Heart right ventricle (tissue), 16 donors: ENCODE measurements around the gene NPAS3. TPM values are rescaled to one million over a fixed set of nuclear protein-coding genes. Genes with fewer than 3 reads are reported as not detected.

Experiments
- ATAC-seq, 8 donors: fragments of 200-7000 bp; cut with Tn5 transposase; one replicate each; pipeline ENCODE4 v1.9.1; 2020; ENCODE audit warnings: mild to moderate bottlenecking in 8 of 8, moderate library complexity in 8 of 8, moderate number of reproducible peaks in 1 of 8
- DNase-seq, 2 donors: peaks; one replicate each; pipeline ENCODE4 v3.0.0-alpha.2; 2020
- H3K27ac ChIP-seq, 10 donors: fragments of 200-600 bp; sonication (generic) in 2 of 10; one replicate each; pipeline versions ENCODE4 v1.5.0 to v1.8.0; 2020 to 2022; ENCODE audit warnings: mild to moderate bottlenecking in 3 of 10
- H3K27me3 ChIP-seq, 7 donors: fragments of 200-600 bp; one replicate each; pipeline ENCODE4 v1.8.0; 2021 to 2022; ENCODE audit warnings: mild to moderate bottlenecking in 2 of 7
- H3K36me3 ChIP-seq, 9 donors: fragments of 200-600 bp; sonication (generic) in 1 of 9; one replicate each; pipeline versions ENCODE4 v1.5.0 to v1.8.0; 2020 to 2022; ENCODE audit warnings: mild to moderate bottlenecking in 2 of 9
- H3K4me1 ChIP-seq, 9 donors: fragments of 200-600 bp; sonication (generic) in 1 of 9; one replicate each; pipeline versions ENCODE4 v1.5.0 to v1.8.0; 2020 to 2022; ENCODE audit warnings: mild to moderate bottlenecking in 4 of 9
- H3K4me3 ChIP-seq, 10 donors: fragments of 200-600 bp; sonication (generic) in 2 of 10; one replicate each; pipeline versions ENCODE4 v1.5.0 to v1.8.0; 2020 to 2022; ENCODE audit warnings: mild to moderate bottlenecking in 7 of 10, moderate library complexity in 2 of 10
- H3K9me3 ChIP-seq, 11 donors: fragments of 200-600 bp in 10 of 11; sonication (generic) in 2 of 11; one replicate each; pipeline versions ENCODE4 v1.5.0 to v1.8.0; 2013 to 2022; ENCODE audit warnings: mild to moderate bottlenecking in 2 of 11, control low read depth in 1 of 11, moderate library complexity in 1 of 11
- CTCF ChIP-seq, 9 donors: fragments of 200-600 bp; sonication (generic) in 2 of 9; IDR thresholded peaks; one replicate each; pipeline versions ENCODE4 v1.5.0 to v1.8.0; 2021 to 2022; ENCODE audit warnings: antibody characterized with exemption in 9 of 9, mild to moderate bottlenecking in 5 of 9, moderate library complexity in 1 of 9
- WGBS, 2 donors: extraction: QIAGEN DNeasy Blood & Tissue Kit; methylation state at CpG; one replicate each; pipeline ENCODE4 v1.1.7; 2013; ENCODE audit warnings: inconsistent platforms in 1 of 2; 5-methylcytosine and 5-hydroxymethylcytosine counted together
- intact Hi-C, 10 donors: fragments of 100-400 bp; cut with DNase I; formaldehyde crosslinking; loops; one replicate each; pipeline versions ENCODE4 v1.11.1 to v1.14.2; 2022
- polyA plus RNA-seq, 2 donors: library from polyadenylated mRNA; stranded (reverse); fragments of 200-250 nt; gene quantifications; one replicate each; pipeline ENCODE4 v1.2.3, GENCODE V29; 2013
- total RNA-seq, 10 donors: library from RNA; stranded (reverse); fragmentation: NEBNext Ultra II Directional in 3 of 10; extraction: Animal tissue kit (Norgen Biotek cat#: 25700) in 3 of 10; gene quantifications; one replicate each; pipeline versions ENCODE4 v1.2.1 to v1.2.4, GENCODE V29; 2021 to 2023
- donor health status: Arrhythmogenic right ventricular cardiomyopathy.
- donor health status: ischemic (EF 13 %, LVEDD 7.1; RV severe dilation, severe dysfunction).
- donor health status: healthy with polysubstance abuse.
- donor health status: DM: no; HTN: yes; CAD: no.
- donor health status: DM: no; HTN: no; CAD: no.
- donor health status: ischemic (EF 25% LVEDD 6.9; RV normal size, moderate dysfunction).
- donor health status: ischemic (EF 25% LVEDD 5.7; RV mildly dilated, moderate dysfunction).
- donor health status: healthy.
- donor health status: DM: yes; HTN: yes; CAD: no.
- donor health status: Ischemic cardiomyopathy.
- donor health status: ischemic (EF 35%, LVEDD 5.7; RV mildly dilated, moderate dysfunction).
- donor health status: nonischemic (EF 11% LVEDD 7.7; RV severe dilation, severe dysfunction).
- donor health status: DM: yes; HTN: yes; CAD: no.
- donor health status: PGD.
- donor health status: ischemic (EF 29% LVEDD 5.4; RV normal size, mild dysfunction).
- donor health status: nonischemic (EF 23%, LVEDD 6.1; RV moderate dilation, normal function).

The NPAS3 gene
- total and polyA plus RNA-seq, 12 donors, result 0.12 to 2.8 (median 0.99) TPM

DNA sequence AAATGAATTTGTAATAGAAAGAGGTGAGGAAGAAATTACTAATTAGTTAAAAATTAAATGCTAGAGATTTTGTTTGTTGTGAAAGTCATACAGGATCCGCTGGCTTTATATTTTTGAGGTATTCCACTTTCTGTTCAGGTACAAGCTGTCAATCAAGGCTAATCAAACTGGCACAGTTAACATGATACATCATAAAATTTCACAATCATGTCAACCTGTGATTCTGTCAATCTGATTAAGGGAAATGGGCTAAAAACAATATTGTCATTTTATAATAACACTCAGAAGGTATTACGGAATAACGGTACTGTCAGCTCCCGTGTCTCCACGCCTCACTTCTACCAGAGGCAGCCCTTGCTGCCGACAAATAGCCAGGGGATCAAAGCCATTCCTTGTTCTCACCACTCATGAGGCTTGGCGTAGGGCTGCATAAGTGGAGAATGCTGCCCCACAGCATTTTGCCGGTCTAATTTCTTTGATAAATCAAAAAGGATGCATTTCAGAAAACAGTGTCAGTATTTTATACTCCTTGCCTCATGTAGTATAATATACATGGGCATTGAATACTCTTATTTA, 352.9 kb downstream of the NPAS3 start:
- WGBS, 2 donors, result 94 to 95% methylated on average over 8 of the region's 8 CpGs
- ATAC-seq (no peak), DNase-seq (no peak)
- Histone ChIP-seq H3K27ac (no peak overlapping the region), H3K4me1 (no peaks in the 10 kb centered on the region), H3K27me3 (no peaks in the 10 kb centered on the region), H3K36me3 (no peaks in the 10 kb centered on the region), H3K9me3 (peaks cover 0 to 4% (median 0%) of the 10 kb centered on the region in 11 donors), H3K4me3 (no peak overlapping the region)
- intact Hi-C loops, result no loop called here
- no peak for TF ChIP-seq CTCF (IDR thresholded peaks at IDR 0.05)

- TF ChIP-seq CTCF (IDR thresholded peaks at IDR 0.05), result no peak
- Histone ChIP-seq H3K9me3 (peaks cover 0 to 4% (median 0%) of the 10 kb centered on the region in 11 donors), H3K27ac (no peak overlapping the region), H3K4me3 (no peak overlapping the region), H3K4me1 (no peaks in the 10 kb centered on the region), H3K36me3 (no peaks in the 10 kb centered on the region), H3K27me3 (no peaks in the 10 kb centered on the region)
- intact Hi-C loops, result no loop called here
- ATAC-seq (no peak), DNase-seq (no peak)
- 94 to 99% methylated on average over 2 of the region's 2 CpGs for WGBS, 2 donors
Observed at GRCh38 chr14:33294419-33294818, 355.7 kb downstream of the NPAS3 start.

DNA sequence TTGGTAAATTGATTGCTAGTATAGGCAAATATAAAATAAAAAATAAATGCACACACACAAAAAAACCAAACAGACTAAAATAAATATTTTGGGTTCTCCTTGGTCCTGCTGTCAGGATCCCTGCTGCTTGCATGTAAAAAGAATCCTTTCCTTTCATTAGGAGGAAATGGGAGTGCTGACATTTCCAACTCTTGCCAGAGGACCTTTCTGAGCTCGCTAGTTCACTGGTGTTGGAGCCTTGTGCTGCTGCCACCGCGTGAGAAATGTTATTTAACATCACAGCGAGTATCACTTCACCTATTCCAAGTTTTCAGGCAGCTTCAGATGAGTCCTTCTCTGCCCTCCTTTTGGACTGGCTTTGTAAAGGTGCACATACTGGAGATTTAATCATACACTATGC, 358.9 kb downstream of the NPAS3 start:
- Histone ChIP-seq H3K27me3 (no peaks in the 10 kb centered on the region), H3K27ac (no peak overlapping the region), H3K4me1 (no peaks in the 10 kb centered on the region), H3K36me3 (no peaks in the 10 kb centered on the region), H3K4me3 (no peak overlapping the region), H3K9me3 (peaks cover 0 to 3% (median 0%) of the 10 kb centered on the region in 11 donors)
- intact Hi-C loops, result no loop called here
- no peak for DNase-seq
- ATAC-seq, result no peak
- no peak for TF ChIP-seq CTCF (IDR thresholded peaks at IDR 0.05)
- 41 to 47% methylated on average over 4 of the region's 4 CpGs for WGBS, 2 donors

DNA sequence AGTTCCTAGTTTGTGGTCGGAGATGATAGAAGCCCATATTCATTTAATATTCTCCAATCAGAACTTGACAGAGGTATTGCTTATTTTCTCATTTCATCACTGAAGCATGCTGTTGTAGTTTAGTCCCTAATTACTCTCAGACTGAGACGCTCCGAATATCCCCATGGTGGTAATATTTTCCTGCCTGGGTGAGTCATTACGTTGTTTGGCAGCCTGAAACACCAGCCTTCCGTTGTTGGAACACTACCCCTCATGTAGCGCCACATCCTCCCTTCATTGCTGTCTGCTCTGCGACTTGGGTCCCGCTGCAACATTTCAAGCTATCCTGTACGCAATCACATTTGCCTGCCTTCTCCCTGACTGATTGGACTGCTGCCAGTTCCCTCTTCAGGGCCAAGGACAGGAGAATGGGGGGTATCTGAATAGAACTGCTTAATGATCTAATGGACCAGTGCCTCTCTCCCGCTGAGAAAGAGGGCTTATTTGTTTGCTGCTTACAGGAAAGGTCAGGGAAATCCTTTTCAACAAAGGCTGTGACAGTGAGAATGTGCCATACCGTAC, 369.1 kb downstream of the NPAS3 start:
- Histone ChIP-seq H3K4me1 (peaks cover 0 to 2% (median 0%) of the 10 kb centered on the region in 9 donors), H3K9me3 (no peaks in the 10 kb centered on the region), H3K27ac (no peak overlapping the region), H3K4me3 (no peak overlapping the region), H3K36me3 (no peaks in the 10 kb centered on the region), H3K27me3 (no peaks in the 10 kb centered on the region)
- DNase-seq, result peak; percentile 30 to 53
- WGBS, 2 donors, result 54 to 59% methylated on average over 11 of the region's 11 CpGs
- peak in 7 of 8 donors; percentile 58 to 91 (median 86) for ATAC-seq
- TF ChIP-seq CTCF (IDR thresholded peaks at IDR 0.05), result no peak
- intact Hi-C loops, result no loop called here
